Right kidney (tissue), 1 donor: ENCODE data around the gene SLC12A1.

Source experiments
- DNase-seq: peaks from one replicate; pipeline ENCODE4 v3.0.0-alpha.2; 2016

Gene SLC12A1

GRCh38 chr15:48239334-48239733 lies 33.2 kb downstream of the SLC12A1 start:
- DNase-seq, result no peak

GRCh38 chr15:48242015-48242414 lies 35.9 kb downstream of the SLC12A1 start:
- no peak for DNase-seq

DNA sequence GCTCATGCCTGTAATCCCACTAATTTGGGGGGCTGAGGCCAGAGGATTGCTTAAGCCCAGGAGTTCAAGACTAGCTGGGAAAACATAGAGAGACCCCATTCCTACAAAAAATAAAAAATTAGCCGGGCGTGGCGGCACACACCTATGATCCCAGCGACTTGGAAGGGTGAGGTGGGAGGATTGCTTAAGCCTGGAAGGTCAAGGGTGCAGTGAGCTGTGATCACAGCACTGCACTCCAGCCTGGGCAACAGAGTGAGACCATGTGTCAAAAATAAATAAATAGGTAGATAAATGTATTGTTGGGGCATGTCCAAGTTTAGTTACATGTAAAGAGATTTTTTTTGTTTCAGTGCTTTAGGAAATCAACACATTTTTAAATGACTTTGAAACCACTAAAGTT lies 36.4 kb downstream of the SLC12A1 start:
- no peak for DNase-seq

DNA sequence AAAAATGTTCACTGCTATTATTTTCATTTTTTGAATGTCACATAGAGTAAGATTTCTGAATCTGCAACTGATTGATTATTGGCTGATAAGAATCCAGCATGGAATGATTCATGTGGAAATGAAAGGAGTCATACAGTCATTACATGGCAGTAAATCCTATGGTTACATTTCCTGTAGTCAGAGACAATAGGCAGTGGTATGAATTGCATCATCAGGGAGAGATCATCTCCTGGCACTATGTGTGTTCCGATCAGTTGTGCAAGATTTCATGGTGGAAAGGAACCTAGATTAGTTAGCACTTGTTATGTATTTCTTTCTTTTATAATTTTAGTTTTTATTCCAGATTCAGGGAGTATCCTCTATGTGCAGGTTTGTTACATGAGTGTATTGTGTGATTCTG lies 38.8 kb downstream of the SLC12A1 start:
- no peak for DNase-seq

- no peak for DNase-seq
Measured at GRCh38 chr15:48248414-48248813, 42.3 kb downstream of the SLC12A1 start.

GRCh38 chr15:48250640-48251076 lies 44.6 kb downstream of the SLC12A1 start:
- DNase-seq, result peak; percentile 18

DNA sequence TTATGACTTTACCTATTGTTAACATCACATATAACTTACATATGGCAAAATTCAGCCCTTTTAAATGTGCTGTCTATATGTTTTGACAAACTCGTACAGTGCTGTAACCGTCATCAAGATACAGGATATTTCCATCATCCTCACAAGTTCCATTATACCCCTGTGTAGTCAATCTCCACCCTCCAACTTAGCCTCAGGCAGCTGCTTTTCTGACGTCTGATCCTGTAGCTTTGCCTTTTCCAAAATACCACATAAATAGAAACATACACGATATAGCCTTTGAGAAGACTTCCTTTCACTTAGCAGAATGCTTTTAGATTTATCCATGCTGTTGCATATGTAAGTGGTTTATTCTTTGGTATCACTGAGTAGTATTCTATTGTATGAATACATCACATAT lies 47.1 kb downstream of the SLC12A1 start:
- DNase-seq, result no peak

GRCh38 chr15:48265135-48265534 lies 59.0 kb downstream of the SLC12A1 start:
- no peak for DNase-seq

GRCh38 chr15:48266024-48266689 lies 60.1 kb downstream of the SLC12A1 start:
- DNase-seq, result no peak

DNA sequence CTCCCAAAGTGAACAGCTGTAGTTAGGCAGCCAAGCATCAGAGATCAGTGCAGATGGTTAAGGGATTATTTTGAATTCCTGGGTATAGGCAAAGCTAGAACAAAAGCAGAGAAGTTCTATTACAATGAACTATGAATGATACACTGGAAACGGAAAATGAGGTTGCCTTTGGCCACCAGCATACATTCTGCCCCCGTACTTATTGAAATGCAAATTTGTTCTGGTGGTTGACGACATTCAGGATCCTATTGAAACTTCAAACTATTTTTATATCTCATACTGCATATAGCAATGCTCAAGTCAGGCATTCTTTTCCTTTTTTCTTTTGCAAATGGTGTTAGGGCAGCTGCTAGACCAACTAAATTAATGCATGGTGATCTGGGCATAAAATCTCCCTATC lies 61.7 kb downstream of the SLC12A1 start:
- no peak for DNase-seq

DNA sequence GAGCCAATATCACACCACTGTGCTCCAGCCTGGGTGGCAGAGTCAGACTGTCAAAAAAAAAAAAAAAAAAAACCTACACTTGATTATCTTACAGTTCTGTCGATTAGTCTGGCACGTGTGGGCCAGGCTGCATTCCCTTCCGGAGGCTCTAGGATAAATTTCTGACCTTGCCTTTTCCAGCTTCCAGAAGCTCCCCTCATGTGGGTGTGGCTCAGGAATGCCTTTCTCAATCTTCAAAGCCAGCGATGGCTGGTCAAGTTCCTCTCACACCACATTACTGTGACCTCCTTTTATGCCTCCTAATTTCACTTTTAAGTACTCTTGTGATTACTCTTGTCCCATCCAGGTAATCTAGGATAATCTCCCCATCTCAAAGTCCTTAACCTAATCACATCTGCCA lies 66.9 kb downstream of the SLC12A1 start:
- DNase-seq, result no peak

- no peak for DNase-seq
Measured at GRCh38 chr15:48278666-48279065, 72.6 kb downstream of the SLC12A1 start.

- DNase-seq, result no peak
Measured at GRCh38 chr15:48279608-48280007, 73.5 kb downstream of the SLC12A1 start.

DNA sequence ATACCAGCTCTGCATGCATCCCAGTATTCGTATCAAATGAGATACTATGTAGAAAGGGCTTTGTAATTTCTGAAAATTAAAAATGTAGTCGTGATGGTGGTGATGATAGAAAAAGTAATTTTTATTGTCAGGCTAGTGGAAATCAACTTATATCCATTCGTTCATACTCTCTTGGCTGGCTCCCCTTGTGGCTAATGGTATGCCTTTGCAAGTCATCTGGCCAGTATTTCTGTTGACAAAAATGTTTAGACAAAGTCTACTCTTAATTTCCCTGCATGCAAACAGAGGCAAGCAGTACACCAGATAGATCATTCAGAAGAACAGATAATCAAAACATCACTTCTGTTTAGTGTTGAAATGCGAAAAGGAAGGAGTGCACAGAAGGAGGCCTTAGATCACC lies 75.6 kb downstream of the SLC12A1 start:
- no peak for DNase-seq

DNA sequence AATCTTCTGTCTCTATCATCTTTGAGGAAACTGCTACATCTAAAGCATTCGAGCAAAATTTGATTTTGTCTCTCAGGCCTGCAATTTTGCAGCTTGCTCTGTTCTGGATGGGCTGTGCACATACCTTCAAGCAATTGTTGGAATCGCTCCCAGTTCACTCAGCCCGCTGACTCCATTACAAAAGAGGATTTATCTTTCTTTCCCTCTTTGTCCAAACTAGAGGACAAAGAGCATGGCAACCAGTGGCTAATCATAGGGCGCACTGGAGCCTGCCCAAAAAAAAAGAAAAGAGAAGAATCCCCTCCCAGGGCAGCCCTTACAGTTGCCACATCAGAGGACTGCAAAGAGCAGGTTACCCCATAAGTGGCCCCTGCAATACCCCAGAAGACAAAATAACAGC lies 76.1 kb downstream of the SLC12A1 start:
- DNase-seq, result no peak

DNA sequence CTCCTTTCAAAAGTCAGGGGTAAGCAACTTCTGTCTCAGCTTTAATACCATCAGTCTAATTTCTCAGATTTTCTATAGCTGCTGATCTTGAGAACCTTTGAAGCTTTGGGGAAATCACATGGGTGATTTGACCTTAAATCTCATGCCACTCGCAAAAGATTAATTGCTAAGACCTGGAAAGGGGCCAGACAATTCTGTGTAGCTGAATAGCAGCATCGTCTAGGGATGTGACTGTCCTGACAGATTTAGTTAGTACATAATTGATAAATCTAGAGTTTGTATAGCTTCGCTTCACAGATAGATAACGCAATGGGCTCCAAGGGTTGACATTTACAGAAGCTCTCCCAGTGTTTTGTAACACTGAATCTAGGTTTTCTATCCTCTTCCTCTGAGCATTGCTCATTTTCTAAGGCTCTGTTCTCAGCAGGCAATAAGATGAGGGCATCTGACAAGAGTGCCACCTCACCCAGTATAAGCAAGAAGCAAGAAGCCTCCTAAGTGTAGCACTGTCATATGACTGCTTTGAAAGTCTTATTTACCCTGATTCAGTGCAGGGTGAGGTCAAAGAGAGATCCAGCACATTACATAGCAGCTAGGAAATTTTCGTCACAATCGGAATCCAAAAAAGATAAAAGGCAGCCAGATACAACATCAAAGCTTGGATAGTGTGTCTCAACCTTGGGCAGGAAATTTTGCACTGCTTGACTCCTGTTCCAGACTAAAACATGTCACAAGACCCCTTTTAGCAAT lies 77.5 kb downstream of the SLC12A1 start:
- DNase-seq, result no peak

GRCh38 chr15:48285329-48286214 lies 79.5 kb downstream of the SLC12A1 start:
- DNase-seq, result peak; percentile 45

DNA sequence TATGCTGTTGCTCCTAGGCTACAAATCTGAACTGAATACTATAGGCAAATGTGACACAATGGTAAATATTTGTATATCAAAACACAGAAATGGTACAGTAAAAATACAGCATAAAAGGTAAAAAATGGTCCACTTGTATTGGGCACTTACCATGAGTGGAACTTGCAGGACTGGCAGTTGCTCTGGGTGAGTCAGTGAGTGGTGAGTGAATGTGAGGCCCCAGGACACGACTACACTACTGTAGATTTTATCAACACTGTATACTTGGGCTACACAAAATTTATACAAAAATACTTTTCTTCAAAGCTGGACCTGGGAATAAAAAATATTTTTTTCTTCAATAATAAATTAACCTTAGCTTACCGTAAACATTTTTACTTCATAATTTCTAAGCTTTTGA lies 83.5 kb downstream of the SLC12A1 start:
- DNase-seq, result no peak

DNA sequence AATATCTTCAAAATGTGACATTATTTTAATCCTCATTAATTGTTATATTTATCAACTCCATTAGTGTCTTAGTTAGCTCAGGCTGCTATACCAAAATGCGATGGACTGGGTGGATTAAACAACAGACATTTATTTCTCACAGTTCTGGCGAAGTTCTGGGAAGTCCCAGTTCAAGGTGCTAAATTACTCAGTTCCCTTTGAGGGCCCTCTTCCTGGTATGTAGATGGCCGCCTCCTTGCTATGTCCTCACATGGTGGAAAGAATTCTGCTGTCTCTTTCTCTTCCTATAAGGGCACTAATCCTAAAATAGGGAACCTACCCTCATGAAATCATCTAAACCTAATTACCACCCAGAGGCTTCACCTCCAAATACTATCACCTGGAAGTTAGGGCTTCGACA lies 86.4 kb downstream of the SLC12A1 start:
- no peak for DNase-seq

DNA sequence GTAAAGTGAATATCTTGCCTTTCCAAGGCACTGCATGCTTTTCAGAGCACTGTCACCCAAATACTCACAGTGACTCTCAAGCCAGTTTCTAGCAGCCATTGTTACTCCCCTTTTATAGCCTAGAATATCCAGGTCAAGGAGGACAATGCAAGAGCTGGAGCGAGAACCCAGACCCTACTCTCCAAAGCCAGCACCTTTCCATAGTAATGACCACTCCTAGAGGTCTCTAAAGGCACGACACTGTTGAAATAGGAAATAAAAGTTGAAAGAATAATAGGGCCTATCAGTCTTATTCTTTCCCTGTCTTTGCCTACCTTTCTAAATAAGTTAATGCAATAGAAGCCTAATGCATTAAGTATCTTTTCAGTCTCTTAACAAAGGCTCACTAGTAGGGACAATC lies 91.6 kb downstream of the SLC12A1 start:
- DNase-seq, result no peak

DNA sequence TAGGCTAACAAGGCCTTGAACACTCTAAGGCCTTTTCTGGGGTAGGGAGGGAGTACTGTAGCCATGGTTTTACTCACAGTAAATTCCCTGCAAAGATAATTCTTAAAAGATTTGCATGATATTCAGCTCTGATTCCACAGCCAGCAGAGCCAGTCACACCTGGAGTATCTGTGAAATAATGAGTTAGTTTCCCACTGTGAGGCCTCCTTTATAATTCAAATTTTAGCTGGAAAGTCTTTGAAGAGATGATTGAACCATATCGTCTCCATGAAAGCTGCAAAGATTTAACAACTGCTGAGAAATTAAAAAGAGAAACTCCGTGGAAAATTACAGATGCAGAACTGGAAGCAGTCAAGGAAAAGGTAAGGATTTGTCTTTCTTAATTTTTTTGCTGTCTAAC lies 92.8 kb downstream of the SLC12A1 start:
- no peak for DNase-seq

DNA sequence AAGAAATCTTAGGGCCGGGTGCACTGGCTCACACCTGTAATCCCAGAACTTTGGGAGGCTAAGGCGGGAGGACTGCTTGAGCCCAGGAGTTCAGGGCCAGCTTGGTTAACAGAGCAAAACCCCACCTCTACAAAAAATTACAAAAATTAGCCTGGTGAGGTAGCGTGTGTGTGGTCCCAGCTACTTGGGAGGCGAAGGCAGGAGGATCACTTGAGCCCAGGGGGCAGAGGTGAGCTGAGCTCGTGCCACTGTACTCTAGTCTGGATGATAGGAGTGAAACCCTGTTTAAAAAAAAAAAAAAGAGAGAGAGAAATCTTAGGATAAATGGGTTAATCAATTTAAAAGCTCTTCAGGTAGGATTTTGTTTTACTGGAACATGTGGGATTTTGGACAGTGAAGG lies 93.9 kb downstream of the SLC12A1 start:
- no peak for DNase-seq

- no peak for DNase-seq
Measured at GRCh38 chr15:48304398-48304797, 98.3 kb downstream of the SLC12A1 start.
